Activated CD8-positive, alpha-beta memory T cell treated with anti-CD3 and anti-CD28 coated beads, Interleukin-2, amount 50 U/mL, for 48 hours (primary cell): ENCODE data around the gene RPS19BP1.

Experiments used
- DNase-seq: peaks from one replicate; pipeline ENCODE4 v3.0.0-alpha.2; 2020

The RPS19BP1 gene

GRCh38 chr22:39532215-39533073, at the start of gene RPS19BP1:
Gene RPS19BP1, minus strand, starts transcription at chr22:39532748. Its CDS starts 10 bp downstream, at chr22:39532738.
- DNase-seq: peak; percentile 97

- DNase-seq: no peak
These were observed 48.8 kb upstream of the RPS19BP1 start for GRCh38 chr22:39581303-39581702.

- DNase-seq: no peak
These were observed 48.2 kb upstream of the RPS19BP1 start for GRCh38 chr22:39580795-39581194.

GRCh38 chr22:39580006-39580441, 47.5 kb upstream of the RPS19BP1 start:
- no peak for DNase-seq

- no peak for DNase-seq
These were observed 45.4 kb upstream of the RPS19BP1 start for GRCh38 chr22:39577900-39578299.

GRCh38 chr22:39577366-39577765, 44.8 kb upstream of the RPS19BP1 start:
- DNase-seq: no peak

GRCh38 chr22:39576027-39576426, 43.5 kb upstream of the RPS19BP1 start:
- DNase-seq: no peak

GRCh38 chr22:39575552-39575825, 42.9 kb upstream of the RPS19BP1 start:
- no peak for DNase-seq

- no peak for DNase-seq
These were observed 42.4 kb upstream of the RPS19BP1 start for GRCh38 chr22:39574779-39575551.

GRCh38 chr22:39571538-39571937, 39.0 kb upstream of the RPS19BP1 start:
- DNase-seq: no peak

- no peak for DNase-seq
These were observed 38.1 kb upstream of the RPS19BP1 start, which contains the start of gene CACNA1I for GRCh38 chr22:39570665-39571064. Gene CACNA1I, plus strand, starts transcription at chr22:39570753. Its CDS starts 0 bp downstream, at chr22:39570753.

- no peak for DNase-seq
These were observed 37.7 kb upstream of the RPS19BP1 start for GRCh38 chr22:39570226-39570625.

GRCh38 chr22:39569066-39569465, 36.5 kb upstream of the RPS19BP1 start:
- no peak for DNase-seq

- no peak for DNase-seq
These were observed 35.9 kb upstream of the RPS19BP1 start for GRCh38 chr22:39568278-39568981.

- DNase-seq: no peak
These were observed 34.8 kb upstream of the RPS19BP1 start for GRCh38 chr22:39567135-39567946.

- DNase-seq: no peak
These were observed 32.9 kb upstream of the RPS19BP1 start for GRCh38 chr22:39565414-39565944.

- no peak for DNase-seq
These were observed 31.3 kb upstream of the RPS19BP1 start for GRCh38 chr22:39563571-39564428.

GRCh38 chr22:39562839-39563489, 30.4 kb upstream of the RPS19BP1 start:
- no peak for DNase-seq

- DNase-seq: no peak
These were observed 27.6 kb upstream of the RPS19BP1 start for GRCh38 chr22:39560127-39560526.

- no peak for DNase-seq
These were observed 27.0 kb upstream of the RPS19BP1 start for GRCh38 chr22:39559456-39560105.
